Measurements from ENCODE around the gene TMPRSS4.

DNA sequence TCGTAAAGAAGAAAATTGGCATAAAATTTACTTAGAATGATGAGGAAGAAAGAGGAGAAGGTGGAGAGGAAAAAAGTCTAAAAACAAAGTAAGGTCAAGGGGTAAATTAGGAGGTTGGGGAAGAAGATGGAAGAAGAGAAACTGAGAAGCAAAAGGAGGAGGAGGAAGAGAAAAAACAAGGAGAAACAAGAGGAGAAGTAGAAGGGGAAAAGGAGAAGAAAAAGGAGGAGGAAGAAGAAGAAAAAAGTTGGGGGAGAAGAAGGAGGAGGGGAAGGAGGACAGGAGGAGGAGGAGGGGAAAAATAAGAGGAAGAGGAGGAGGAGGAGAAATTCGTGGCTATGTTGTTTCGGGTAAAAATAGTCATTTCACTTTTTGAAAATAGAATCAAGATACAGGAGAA, 48.3 kb upstream of the TMPRSS4 start:
- TF ChIP-seq, protein P1, sequence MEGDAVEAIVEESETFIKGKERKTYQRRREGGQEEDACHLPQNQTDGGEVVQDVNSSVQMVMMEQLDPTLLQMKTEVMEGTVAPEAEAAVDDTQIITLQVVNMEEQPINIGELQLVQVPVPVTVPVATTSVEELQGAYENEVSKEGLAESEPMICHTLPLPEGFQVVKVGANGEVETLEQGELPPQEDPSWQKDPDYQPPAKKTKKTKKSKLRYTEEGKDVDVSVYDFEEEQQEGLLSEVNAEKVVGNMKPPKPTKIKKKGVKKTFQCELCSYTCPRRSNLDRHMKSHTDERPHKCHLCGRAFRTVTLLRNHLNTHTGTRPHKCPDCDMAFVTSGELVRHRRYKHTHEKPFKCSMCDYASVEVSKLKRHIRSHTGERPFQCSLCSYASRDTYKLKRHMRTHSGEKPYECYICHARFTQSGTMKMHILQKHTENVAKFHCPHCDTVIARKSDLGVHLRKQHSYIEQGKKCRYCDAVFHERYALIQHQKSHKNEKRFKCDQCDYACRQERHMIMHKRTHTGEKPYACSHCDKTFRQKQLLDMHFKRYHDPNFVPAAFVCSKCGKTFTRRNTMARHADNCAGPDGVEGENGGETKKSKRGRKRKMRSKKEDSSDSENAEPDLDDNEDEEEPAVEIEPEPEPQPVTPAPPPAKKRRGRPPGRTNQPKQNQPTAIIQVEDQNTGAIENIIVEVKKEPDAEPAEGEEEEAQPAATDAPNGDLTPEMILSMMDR (IDR thresholded peaks at IDR 0.05): no peak
- TF ChIP-seq EZH2 (IDR thresholded peaks at IDR 0.05; ENCODE audit: borderline replicate concordance, insufficient read depth, low read depth, low read length, poor library complexity, severe bottlenecking): no peak

Measured in B cell (primary cell).